ENCODE data around the gene RHEB. TPM values are rescaled to one million over a fixed set of nuclear protein-coding genes. Genes with fewer than 3 reads are reported as not detected.

RHEB gene
- total and polyA plus RNA-seq, 2 donors (not counting 3 experiments of a cell fraction or from before 2014, with no cell fraction given): 59.4 to 108 TPM

DNA sequence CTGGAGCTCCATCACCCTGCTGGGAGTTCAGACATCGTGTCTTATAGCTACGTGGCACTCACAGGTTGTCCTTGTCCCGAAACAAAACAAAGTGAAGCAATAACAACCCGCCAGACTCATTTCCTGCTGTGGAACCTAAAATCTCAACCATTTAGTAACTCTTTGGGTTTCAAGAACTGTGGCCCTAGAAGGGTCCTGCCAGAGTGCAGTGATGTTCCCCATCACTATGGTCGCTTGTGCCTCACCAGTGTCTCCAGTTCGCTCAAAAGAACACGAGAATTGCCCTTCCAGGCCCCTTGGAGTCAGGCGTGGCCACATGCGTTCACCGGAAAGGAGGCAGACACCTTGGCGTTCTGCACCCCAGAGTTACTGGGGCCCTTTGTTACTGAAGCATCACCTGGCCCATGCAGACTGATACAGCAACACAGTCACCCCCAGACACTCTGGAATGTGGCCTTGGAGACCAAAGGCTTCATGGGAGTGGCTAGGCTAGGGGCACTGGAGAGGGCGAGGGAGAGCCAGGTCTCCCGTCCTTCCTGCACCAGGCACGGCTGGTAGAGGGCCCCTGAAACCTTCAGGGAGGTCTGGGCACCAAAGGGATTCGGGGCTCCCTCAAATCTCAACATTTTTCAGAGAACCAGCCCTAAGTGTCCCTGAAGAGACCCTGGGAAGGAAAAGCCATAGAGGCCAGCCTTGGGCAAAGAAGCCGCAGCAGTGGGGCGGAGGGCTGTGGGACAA is 80.7 kb downstream of the RHEB start:
- H2AFZ ChIP-seq (ENCODE audit: low read depth, low read length): no peak overlapping the region
- CTCF ChIA-PET: no interaction called here
- H3K9me1 ChIP-seq (replicated peaks; ENCODE audit: control insufficient read depth, extremely low read depth, insufficient read depth, low read length): no peaks in the 10 kb centered on the region
- no peak overlapping the region for H3K4me2 ChIP-seq (ENCODE audit: insufficient read depth, low read length)
- no peak overlapping the region for H3K9ac ChIP-seq (replicated peaks; ENCODE audit: extremely low read depth, insufficient read depth, low read length)
- POLR2A ChIA-PET: no interaction called here
- H3K36me3 ChIP-seq (ENCODE audit: control insufficient read depth in 2 of 2, extremely low read depth in 1 of 2, insufficient read depth in 2 of 2, low read length in 2 of 2): no peaks in the 10 kb centered on the region
- no peak overlapping the region for H3K4me3 ChIP-seq (replicated peaks in 1 of 3; ENCODE audit: insufficient read depth in 1 of 3, low read depth in 1 of 3, low read length in 3 of 3)
- no peak for FAIRE-seq
- intact Hi-C loops (cut with micrococcal nuclease) (no loop called here), dilution Hi-C loops (cut with MboI; ENCODE audit: extremely low pct_ligation_motif_present, low sequenced_read_pairs) (no loop called here)
- H3K27me3 ChIP-seq (ENCODE audit: control insufficient read depth in 2 of 2, insufficient read depth in 2 of 2, low read length in 2 of 2): peaks cover 21 to 34% of the 10 kb centered on the region in 2 experiments
- BruUV-seq (replicated peaks): no TSS peak
- H4K20me1 ChIP-seq (replicated peaks; ENCODE audit: control insufficient read depth, extremely low read depth, insufficient read depth, low read length): no peaks in the 10 kb centered on the region
- no peak overlapping the region for H3K27ac ChIP-seq (ENCODE audit: insufficient read depth, low read depth, low read length)
- H3K9me3 ChIP-seq (replicated peaks; ENCODE audit: control insufficient read depth, insufficient read depth, low read length): no peaks in the 10 kb centered on the region
- no peak for TF ChIP-seq MYC (IDR thresholded peaks at IDR 0.05; ENCODE audit: low read depth, low read length)
- no peak for TF ChIP-seq POLR2A (IDR thresholded peaks at IDR 0.05; ENCODE audit: low read depth, low read length)
- TF ChIP-seq GATA2 (IDR thresholded peaks at IDR 0.05; ENCODE audit: insufficient read depth, insufficient read length, low read depth, low read length): no peak
- TF ChIP-seq, protein P1, sequence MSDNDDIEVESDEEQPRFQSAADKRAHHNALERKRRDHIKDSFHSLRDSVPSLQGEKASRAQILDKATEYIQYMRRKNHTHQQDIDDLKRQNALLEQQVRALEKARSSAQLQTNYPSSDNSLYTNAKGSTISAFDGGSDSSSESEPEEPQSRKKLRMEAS (IDR thresholded peaks at IDR 0.05; ENCODE audit: insufficient read depth, insufficient read length): no peak
- TF ChIP-seq POLR2AphosphoS5 (IDR thresholded peaks at IDR 0.05; ENCODE audit: insufficient read depth, low read depth, low read length): no peak
- TF ChIP-seq FOS (IDR thresholded peaks at IDR 0.05; ENCODE audit: borderline replicate concordance, insufficient read depth, low read length): no peak
- TF ChIP-seq JUN (IDR thresholded peaks at IDR 0.05; ENCODE audit: borderline replicate concordance, insufficient read depth, insufficient read length, low read depth): no peak
- TF ChIP-seq, protein P2, sequence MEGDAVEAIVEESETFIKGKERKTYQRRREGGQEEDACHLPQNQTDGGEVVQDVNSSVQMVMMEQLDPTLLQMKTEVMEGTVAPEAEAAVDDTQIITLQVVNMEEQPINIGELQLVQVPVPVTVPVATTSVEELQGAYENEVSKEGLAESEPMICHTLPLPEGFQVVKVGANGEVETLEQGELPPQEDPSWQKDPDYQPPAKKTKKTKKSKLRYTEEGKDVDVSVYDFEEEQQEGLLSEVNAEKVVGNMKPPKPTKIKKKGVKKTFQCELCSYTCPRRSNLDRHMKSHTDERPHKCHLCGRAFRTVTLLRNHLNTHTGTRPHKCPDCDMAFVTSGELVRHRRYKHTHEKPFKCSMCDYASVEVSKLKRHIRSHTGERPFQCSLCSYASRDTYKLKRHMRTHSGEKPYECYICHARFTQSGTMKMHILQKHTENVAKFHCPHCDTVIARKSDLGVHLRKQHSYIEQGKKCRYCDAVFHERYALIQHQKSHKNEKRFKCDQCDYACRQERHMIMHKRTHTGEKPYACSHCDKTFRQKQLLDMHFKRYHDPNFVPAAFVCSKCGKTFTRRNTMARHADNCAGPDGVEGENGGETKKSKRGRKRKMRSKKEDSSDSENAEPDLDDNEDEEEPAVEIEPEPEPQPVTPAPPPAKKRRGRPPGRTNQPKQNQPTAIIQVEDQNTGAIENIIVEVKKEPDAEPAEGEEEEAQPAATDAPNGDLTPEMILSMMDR (IDR thresholded peaks at IDR 0.05; ENCODE audit: extremely low read depth in 1 of 2, insufficient read depth in 1 of 2, low read depth in 1 of 2, low read length in 2 of 2): no peak
- TF ChIP-seq EZH2 (IDR thresholded peaks at IDR 0.05; ENCODE audit: borderline replicate concordance, low read depth, low read length, severe bottlenecking): no peak
- no peaks in the 10 kb centered on the region for H3K79me2 ChIP-seq (ENCODE audit: control insufficient read depth, insufficient read depth, low read length)
- H3K4me1 ChIP-seq (ENCODE audit: control insufficient read depth, extremely low read depth, insufficient read depth, low read length): no peaks in the 10 kb centered on the region
- DNase-seq (ENCODE audit: low read depth, low spot score): no peak

Data from endothelial cell of umbilical vein (primary cell).